SK-N-SH treated with all-trans-retinoic acid at 6 μM for 48 hours (cell line): Measurements from ENCODE around the gene PRRC2A.

Experiments used
- GLIS3 ChIP-seq: fragments of 250-450 bp; sonication (Bioruptor Pico); IDR thresholded peaks from 2 replicates; pipeline ENCODE4 v1.5.0; 2020; ENCODE audit warnings: mild to moderate bottlenecking, moderate library complexity
- ISL1 ChIP-seq: fragments of 250-450 bp; sonication (Bioruptor Pico); IDR thresholded peaks from 2 replicates; pipeline ENCODE4 v2.1.2; 2022; ENCODE audit warnings: mild to moderate bottlenecking, moderate library complexity
- RARB ChIP-seq: fragments of 250-450 bp; sonication (Bioruptor Pico); IDR thresholded peaks from 2 replicates; pipeline ENCODE4 v1.8.0; 2021; ENCODE audit warnings: mild to moderate bottlenecking, moderate library complexity
- TOX ChIP-seq: fragments of 250-450 bp; sonication (Bioruptor Pico); IDR thresholded peaks from 2 replicates; pipeline ENCODE4 v1.8.0; 2021; ENCODE audit warnings: mild to moderate bottlenecking, moderate library complexity, borderline replicate concordance
- ZFP3 ChIP-seq: fragments of 250-450 bp; sonication (Bioruptor Pico); IDR thresholded peaks from 2 replicates; pipeline ENCODE4 v1.5.0; 2020; ENCODE audit warnings: mild to moderate bottlenecking, moderate library complexity
- ZFP30 ChIP-seq: fragments of 450-650 bp; formaldehyde crosslinking; IDR thresholded peaks from 2 replicates; pipeline ENCODE4 v1.5.0; 2022; ENCODE audit warnings: mild to moderate bottlenecking, moderate library complexity
- ZNF70 ChIP-seq: fragments of 450-650 bp; formaldehyde crosslinking; IDR thresholded peaks from 2 replicates; pipeline ENCODE4 v1.5.0; 2020; ENCODE audit warnings: mild to moderate bottlenecking, moderate library complexity
- ZNF8 ChIP-seq: fragments of 450-650 bp; formaldehyde crosslinking; IDR thresholded peaks from 2 replicates; pipeline ENCODE4 v1.5.0; 2020; ENCODE audit warnings: mild to moderate bottlenecking, moderate library complexity
- TF ChIP-seq, protein P1 (sequence below): fragments of 250-450 bp; sonication (Bioruptor Pico); IDR thresholded peaks from 2 replicates; pipeline ENCODE4 v1.8.0; 2020; ENCODE audit warnings: mild to moderate bottlenecking, moderate library complexity, borderline replicate concordance
- TF ChIP-seq, protein P2 (sequence below): fragments of 250-450 bp; sonication (Bioruptor Pico); IDR thresholded peaks from 2 replicates; pipeline ENCODE4 v1.8.0; 2021; ENCODE audit warnings: low read depth, mild to moderate bottlenecking, moderate library complexity, borderline replicate concordance

DNA sequence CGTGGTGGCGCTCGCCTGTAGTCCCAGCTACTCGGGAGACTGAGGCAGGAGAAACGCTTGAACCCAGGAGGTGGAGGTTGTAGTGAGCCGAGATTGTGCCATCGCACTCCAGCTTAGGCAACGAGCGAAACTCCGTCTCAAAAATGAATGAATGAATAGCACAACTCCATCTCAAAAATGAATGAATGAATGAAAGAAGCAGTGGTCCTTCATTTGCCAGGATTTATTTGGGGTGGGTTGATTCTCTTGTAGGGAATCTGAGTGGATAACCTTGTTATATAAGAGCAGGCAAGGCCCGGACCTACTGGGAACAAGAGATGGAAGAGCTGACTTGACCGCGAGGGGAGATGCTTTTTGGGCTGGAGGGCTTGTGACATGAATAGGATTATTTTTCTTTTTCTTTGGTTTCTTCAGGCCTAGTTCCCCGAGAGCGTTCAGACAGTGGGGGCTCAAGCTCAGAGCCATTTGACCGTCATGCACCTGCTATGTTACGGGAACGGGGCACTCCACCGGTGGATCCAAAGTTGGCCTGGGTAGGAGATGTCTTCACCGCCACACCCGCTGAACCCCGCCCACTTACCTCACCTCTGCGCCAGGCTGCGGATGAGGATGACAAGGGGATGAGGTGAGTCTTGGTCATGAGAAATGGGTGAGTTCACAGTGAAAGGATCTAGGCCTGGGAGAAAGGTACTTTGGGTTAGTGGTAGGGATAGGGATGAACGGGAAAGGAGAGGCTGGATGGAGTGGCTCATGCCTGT, 9.8 kb downstream of the PRRC2A start:
- TF ChIP-seq, protein P1, sequence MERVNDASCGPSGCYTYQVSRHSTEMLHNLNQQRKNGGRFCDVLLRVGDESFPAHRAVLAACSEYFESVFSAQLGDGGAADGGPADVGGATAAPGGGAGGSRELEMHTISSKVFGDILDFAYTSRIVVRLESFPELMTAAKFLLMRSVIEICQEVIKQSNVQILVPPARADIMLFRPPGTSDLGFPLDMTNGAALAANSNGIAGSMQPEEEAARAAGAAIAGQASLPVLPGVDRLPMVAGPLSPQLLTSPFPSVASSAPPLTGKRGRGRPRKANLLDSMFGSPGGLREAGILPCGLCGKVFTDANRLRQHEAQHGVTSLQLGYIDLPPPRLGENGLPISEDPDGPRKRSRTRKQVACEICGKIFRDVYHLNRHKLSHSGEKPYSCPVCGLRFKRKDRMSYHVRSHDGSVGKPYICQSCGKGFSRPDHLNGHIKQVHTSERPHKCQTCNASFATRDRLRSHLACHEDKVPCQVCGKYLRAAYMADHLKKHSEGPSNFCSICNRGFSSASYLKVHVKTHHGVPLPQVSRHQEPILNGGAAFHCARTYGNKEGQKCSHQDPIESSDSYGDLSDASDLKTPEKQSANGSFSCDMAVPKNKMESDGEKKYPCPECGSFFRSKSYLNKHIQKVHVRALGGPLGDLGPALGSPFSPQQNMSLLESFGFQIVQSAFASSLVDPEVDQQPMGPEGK (CRISPR knock-in tag) = no peak
- TF ChIP-seq TOX (CRISPR knock-in tag) (no peak), GLIS3 (CRISPR knock-in tag) (no peak), ZNF8 (CRISPR knock-in tag) (no peak), ZNF70 (CRISPR knock-in tag) (no peak), RARB (CRISPR knock-in tag) (no peak), ZFP3 (CRISPR knock-in tag) (no peak), ISL1 (CRISPR knock-in tag) (no peak), ZFP30 (CRISPR knock-in tag) (no peak)
- TF ChIP-seq, protein P2, sequence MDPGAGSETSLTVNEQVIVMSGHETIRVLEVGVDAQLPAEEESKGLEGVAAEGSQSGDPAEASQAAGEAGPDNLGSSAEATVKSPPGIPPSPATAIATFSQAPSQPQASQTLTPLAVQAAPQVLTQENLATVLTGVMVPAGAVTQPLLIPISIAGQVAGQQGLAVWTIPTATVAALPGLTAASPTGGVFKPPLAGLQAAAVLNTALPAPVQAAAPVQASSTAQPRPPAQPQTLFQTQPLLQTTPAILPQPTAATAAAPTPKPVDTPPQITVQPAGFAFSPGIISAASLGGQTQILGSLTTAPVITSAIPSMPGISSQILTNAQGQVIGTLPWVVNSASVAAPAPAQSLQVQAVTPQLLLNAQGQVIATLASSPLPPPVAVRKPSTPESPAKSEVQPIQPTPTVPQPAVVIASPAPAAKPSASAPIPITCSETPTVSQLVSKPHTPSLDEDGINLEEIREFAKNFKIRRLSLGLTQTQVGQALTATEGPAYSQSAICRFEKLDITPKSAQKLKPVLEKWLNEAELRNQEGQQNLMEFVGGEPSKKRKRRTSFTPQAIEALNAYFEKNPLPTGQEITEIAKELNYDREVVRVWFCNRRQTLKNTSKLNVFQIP (CRISPR knock-in tag) = no peak
